H1 (cell line): Measurements from ENCODE around the gene ABHD16A. TPM values are rescaled to one million over a fixed set of nuclear protein-coding genes. Genes with fewer than 3 reads are reported as not detected.

Experiments used
- CBX5 ChIP-seq: fragments of 300-800, 300-1000 bp; sonication (generic); IDR thresholded peaks from 2 replicates; pipeline ENCODE4 v1.7.1; 2016; ENCODE audit warnings: antibody characterized with exemption, low read length, low read depth
- CBX8 ChIP-seq: fragments of 300-800, 300-1000 bp; sonication (generic); IDR thresholded peaks from 2 replicates; pipeline ENCODE4 v1.7.1; 2016; ENCODE audit warnings: low read depth, low read length, borderline replicate concordance
- GABPA ChIP-seq: IDR thresholded peaks from 2 replicates; pipeline ENCODE4 v1.6.1; 2011; ENCODE audit warnings: mild to moderate bottlenecking, low read length, moderate library complexity, borderline replicate concordance; ENCODE audit not compliant: insufficient read depth
- HDAC2 ChIP-seq, 2 experiments: fragments of 300-600 bp in 1 of 2; sonication (generic) in 1 of 2; IDR thresholded peaks; 2 replicates each; pipeline ENCODE4 v1.6.1; 2011 to 2012; ENCODE audit warnings: low read depth in 2 of 2, low read length in 2 of 2, mild to moderate bottlenecking in 2 of 2, moderate library complexity in 2 of 2, borderline replicate concordance in 1 of 2, inconsistent platforms in 1 of 2
- KDM4A ChIP-seq: IDR thresholded peaks from one replicate; pipeline ENCODE4 v1.7.1; 2012; ENCODE audit warnings: low read depth, mild to moderate bottlenecking, moderate library complexity, low read length, inconsistent platforms; ENCODE audit not compliant: severe bottlenecking
- SIX5 ChIP-seq: IDR thresholded peaks from 2 replicates; pipeline ENCODE4 v1.6.1; 2011; ENCODE audit warnings: mild to moderate bottlenecking, low read depth, low read length
- SUZ12 ChIP-seq: fragments of 200-600 bp; sonication (generic); IDR thresholded peaks from 2 replicates; pipeline ENCODE4 v1.6.1; 2012; ENCODE audit warnings: mild to moderate bottlenecking, inconsistent platforms, low read length, moderate library complexity, mixed read lengths
- TBP ChIP-seq: IDR thresholded peaks from 2 replicates; pipeline ENCODE4 v1.6.1; 2011; ENCODE audit warnings: low read depth, low read length, improper control_type of control experiment
- TEAD4 ChIP-seq: IDR thresholded peaks from 2 replicates; pipeline ENCODE4 v1.6.1; 2012; ENCODE audit warnings: low read depth, low read length, inconsistent platforms, mixed read lengths
- polyA plus RNA-seq, 7 experiments: library from polyadenylated mRNA; depleted of rRNA in 3 of 7; stranded (reverse) in 5 of 7; unstranded in 2 of 7; fragments of >200 nt in 5 of 7; fragments of 200-250 nt in 2 of 7; gene quantifications; 1 replicate in 5 of 7; 2 replicates in 1 of 7; 4 replicates in 1 of 7; pipeline versions ENCODE4 v1.2.1 to v1.2.3, GENCODE V29; 2011 to 2013; ENCODE audit warnings: missing spikeins in 2 of 7, mixed read lengths in 2 of 7
- total RNA-seq: library from RNA; stranded (reverse); fragmentation: NEBNext Ultra II Directional; extraction: Animal tissue kit (Norgen Biotek cat#: 25700); gene quantifications from 2 replicates; pipeline ENCODE4 v1.2.1, GENCODE V29; 2021

Gene ABHD16A
- total and polyA plus RNA-seq, 2 of the 8 experiments (the other 6 are each of a cell fraction or from before 2014, with no cell fraction given): 32.9 to 40.2 TPM

- TF ChIP-seq CBX5: no peak
- no peak for TF ChIP-seq SUZ12
- TF ChIP-seq TEAD4: no peak
- no peak for TF ChIP-seq GABPA
- no peak for TF ChIP-seq SIX5
- TF ChIP-seq HDAC2 (IDR thresholded peaks at IDR 0.05; ENCODE audit: borderline replicate concordance in 1 of 2, low read depth in 2 of 2, low read length in 2 of 2): no peak
- no peak for TF ChIP-seq CBX8
- TF ChIP-seq KDM4A: no peak
- TF ChIP-seq TBP: no peak
Observed at GRCh38 chr6:31676904-31677303, 26.2 kb downstream of the ABHD16A start (continued).
